Measurements from ENCODE around the gene TSPAN5. TPM values are rescaled to one million over a fixed set of nuclear protein-coding genes. Genes with fewer than 3 reads are reported as not detected.

TSPAN5 gene
- total and polyA plus RNA-seq, 4 donors, result 2.6 to 9.9 (median 8.6) TPM

DNA sequence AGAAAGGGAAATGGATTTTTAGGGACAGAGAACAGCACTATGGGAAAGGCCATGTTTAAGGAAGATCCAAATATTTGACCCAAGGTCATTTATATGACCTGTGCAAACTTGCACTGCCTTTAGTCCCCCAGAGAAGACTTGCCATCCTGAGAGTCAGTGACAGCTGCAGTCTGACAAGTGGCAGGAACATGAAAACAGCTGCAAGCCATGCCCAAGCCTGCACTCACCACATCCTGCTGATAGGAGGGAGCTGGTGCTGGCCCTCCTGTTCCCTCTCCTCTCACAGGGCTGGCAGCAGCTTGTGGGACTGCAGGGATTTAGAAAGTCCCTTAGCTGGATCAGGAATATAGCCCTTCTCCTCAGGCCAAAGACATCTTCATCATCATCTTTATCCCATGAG lies 209.5 kb downstream of the TSPAN5 start:
- H3K4me1 ChIP-seq (ENCODE audit: control insufficient read depth in 1 of 2, insufficient read depth in 2 of 2, low read length in 2 of 2), result no peaks in the 10 kb centered on the region
- H3K27me3 ChIP-seq (ENCODE audit: control insufficient read depth in 1 of 2, insufficient read depth in 2 of 2, low read length in 1 of 2), result no peaks in the 10 kb centered on the region
- no peak for DNase-seq
- H3K9me3 ChIP-seq (ENCODE audit: control insufficient read depth, low read length), result peaks cover 5% of the 10 kb centered on the region
- no peaks in the 10 kb centered on the region for H3K36me3 ChIP-seq (ENCODE audit: control insufficient read depth in 1 of 2, insufficient read depth in 2 of 2, low read length in 1 of 2)
- no peak for ATAC-seq (ENCODE audit: low FRiP score)
- H3K27ac ChIP-seq (ENCODE audit: low read depth in 1 of 2, low read length in 2 of 2), result no peak overlapping the region
- intact Hi-C loops (cut with DNase I), result no loop called here
- H3K4me3 ChIP-seq (ENCODE audit: low read length in 2 of 2), result no peak overlapping the region

GRCh38 chr4:98447648-98448047 lies 210.8 kb downstream of the TSPAN5 start:
- intact Hi-C loops (cut with DNase I), result no loop called here
- WGBS, 2 donors, result 89 to 91% methylated on average over 5 of the region's 5 CpGs
- H3K4me1 ChIP-seq (ENCODE audit: control insufficient read depth in 1 of 2, insufficient read depth in 2 of 2, low read length in 2 of 2), result no peaks in the 10 kb centered on the region

DNA sequence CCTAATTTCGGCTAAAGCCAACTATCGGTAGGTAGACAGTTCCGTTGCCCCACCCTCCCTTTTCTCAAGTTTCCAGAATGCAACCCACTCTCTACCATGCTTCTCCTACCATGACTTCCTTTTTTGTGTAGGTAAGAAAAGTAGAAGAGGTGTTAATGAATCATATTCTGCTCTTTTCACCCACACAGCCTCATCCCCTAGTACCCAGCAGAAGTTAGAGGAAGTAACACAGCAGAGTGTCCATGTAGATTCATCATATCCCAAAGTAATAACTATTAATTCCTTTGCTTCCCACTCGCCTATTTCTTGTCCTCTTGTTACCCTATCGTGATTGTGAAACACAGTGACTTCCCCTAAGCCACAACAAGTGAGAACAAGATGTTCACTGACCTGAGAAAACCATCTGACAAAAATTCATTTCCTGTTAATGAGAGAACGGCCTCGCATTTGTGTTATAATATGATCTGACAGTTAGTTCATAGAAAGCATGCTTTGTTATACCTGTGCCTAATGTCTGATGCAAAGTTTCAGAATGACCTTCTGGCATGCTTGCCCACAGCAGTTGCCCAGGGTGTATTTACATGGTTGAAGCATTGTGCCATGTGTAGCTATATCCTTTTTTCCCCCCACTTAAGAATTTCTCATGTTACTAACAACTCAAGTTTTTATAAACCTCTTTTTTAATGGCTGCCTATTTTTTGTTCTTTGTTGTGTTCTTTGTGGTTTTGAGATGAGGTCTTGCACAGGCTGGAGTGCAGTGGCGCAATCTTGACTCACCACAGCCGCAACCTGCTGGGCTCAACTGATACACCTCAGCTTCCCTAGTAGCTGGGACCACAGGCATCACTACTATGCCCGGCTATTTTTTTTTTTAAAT lies 211.7 kb downstream of the TSPAN5 start:
- intact Hi-C loops (cut with DNase I), result no loop called here
- WGBS, 2 donors, result 89 to 92% methylated on average over 10 of the region's 10 CpGs
- ATAC-seq (ENCODE audit: low FRiP score) (no peak), DNase-seq (no peak)
- Histone ChIP-seq H3K4me1 (ENCODE audit: control insufficient read depth in 1 of 2, insufficient read depth in 2 of 2, low read length in 2 of 2) (no peaks in the 10 kb centered on the region), H3K4me3 (ENCODE audit: low read length in 2 of 2) (no peak overlapping the region), H3K9me3 (ENCODE audit: control insufficient read depth, low read length) (peaks cover 1% of the 10 kb centered on the region), H3K36me3 (ENCODE audit: control insufficient read depth in 1 of 2, insufficient read depth in 2 of 2, low read length in 1 of 2) (peaks cover 2 to 4% of the 10 kb centered on the region in 2 donors), H3K27ac (ENCODE audit: low read depth in 1 of 2, low read length in 2 of 2) (no peak overlapping the region), H3K27me3 (ENCODE audit: control insufficient read depth in 1 of 2, insufficient read depth in 2 of 2, low read length in 1 of 2) (no peaks in the 10 kb centered on the region)

More at GRCh38 chr4:98447648-98448047, 210.8 kb downstream of the TSPAN5 start:
- H3K27me3 ChIP-seq (ENCODE audit: control insufficient read depth in 1 of 2, insufficient read depth in 2 of 2, low read length in 1 of 2), result no peaks in the 10 kb centered on the region
- no peak overlapping the region for H3K27ac ChIP-seq (ENCODE audit: low read depth in 1 of 2, low read length in 2 of 2)
- H3K4me3 ChIP-seq (ENCODE audit: low read length in 2 of 2), result no peak overlapping the region
- peaks cover 5% of the 10 kb centered on the region for H3K9me3 ChIP-seq (ENCODE audit: control insufficient read depth, low read length)
- no peak for DNase-seq
- H3K36me3 ChIP-seq (ENCODE audit: control insufficient read depth in 1 of 2, insufficient read depth in 2 of 2, low read length in 1 of 2), result no peaks in the 10 kb centered on the region
- ATAC-seq (ENCODE audit: low FRiP score), result no peak

DNA sequence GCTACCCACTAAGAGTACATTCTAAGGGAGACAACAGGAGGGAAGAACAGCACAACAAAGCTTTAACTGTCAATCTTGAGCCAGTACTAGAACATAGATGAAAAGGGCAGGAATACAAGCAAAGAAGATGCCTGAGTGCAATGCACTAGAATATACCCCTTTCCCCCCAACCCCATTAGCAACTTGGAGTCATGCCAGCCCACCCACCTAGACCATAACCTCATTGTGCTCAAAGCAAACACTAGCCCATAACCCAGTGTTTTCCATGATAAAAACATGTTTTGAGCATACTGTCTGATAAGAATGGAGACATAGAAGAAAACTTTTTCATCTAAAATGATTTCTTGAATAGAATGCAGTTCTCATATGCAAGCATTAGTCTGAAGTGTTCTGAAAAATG lies 214.0 kb downstream of the TSPAN5 start:
- no peak overlapping the region for H3K4me3 ChIP-seq (ENCODE audit: low read length in 2 of 2)
- no peaks in the 10 kb centered on the region for H3K4me1 ChIP-seq (ENCODE audit: control insufficient read depth in 1 of 2, insufficient read depth in 2 of 2, low read length in 2 of 2)
- intact Hi-C loops (cut with DNase I), result no loop called here
- H3K36me3 ChIP-seq (ENCODE audit: control insufficient read depth in 1 of 2, insufficient read depth in 2 of 2, low read length in 1 of 2), result peaks cover 4 to 5% of the 10 kb centered on the region in 2 donors
- peaks cover 1% of the 10 kb centered on the region for H3K9me3 ChIP-seq (ENCODE audit: control insufficient read depth, low read length)
- DNase-seq (no peak), ATAC-seq (ENCODE audit: low FRiP score) (no peak)
- H3K27me3 ChIP-seq (ENCODE audit: control insufficient read depth in 1 of 2, insufficient read depth in 2 of 2, low read length in 1 of 2), result no peaks in the 10 kb centered on the region
- no peak overlapping the region for H3K27ac ChIP-seq (ENCODE audit: low read depth in 1 of 2, low read length in 2 of 2)

- Histone ChIP-seq H3K4me1 (ENCODE audit: control insufficient read depth in 1 of 2, insufficient read depth in 2 of 2, low read length in 2 of 2) (no peaks in the 10 kb centered on the region), H3K4me3 (ENCODE audit: low read length in 2 of 2) (no peak overlapping the region), H3K36me3 (ENCODE audit: control insufficient read depth in 1 of 2, insufficient read depth in 2 of 2, low read length in 1 of 2) (peaks cover 3 to 5% of the 10 kb centered on the region in 2 donors), H3K27me3 (ENCODE audit: control insufficient read depth in 1 of 2, insufficient read depth in 2 of 2, low read length in 1 of 2) (no peaks in the 10 kb centered on the region), H3K9me3 (ENCODE audit: control insufficient read depth, low read length) (no peaks in the 10 kb centered on the region), H3K27ac (ENCODE audit: low read depth in 1 of 2, low read length in 2 of 2) (no peak overlapping the region)
- DNase-seq (no peak), ATAC-seq (ENCODE audit: low FRiP score) (no peak)
- intact Hi-C loops (cut with DNase I), result no loop called here
- 92 to 95% methylated on average over 6 of the region's 6 CpGs for WGBS, 2 donors
Measured at GRCh38 chr4:98434816-98435215, 223.6 kb downstream of the TSPAN5 start.

DNA sequence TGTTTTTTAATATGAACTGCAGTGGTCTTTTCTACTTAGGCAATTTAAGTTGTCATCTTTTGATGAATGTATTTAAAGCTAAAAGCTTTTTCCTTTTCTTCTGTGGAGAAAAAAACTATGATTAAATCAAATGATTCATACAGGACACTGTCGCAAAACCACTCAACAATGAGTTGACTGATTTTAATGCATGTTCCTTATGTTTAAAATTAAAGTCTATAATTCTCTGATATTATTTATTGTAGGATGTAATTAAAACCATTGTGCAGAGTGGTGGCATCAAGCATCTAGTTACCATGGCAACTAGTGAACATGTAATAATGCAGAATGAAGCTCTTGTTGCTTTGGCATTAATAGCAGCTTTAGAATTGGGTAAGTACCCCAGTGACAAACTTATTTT lies 224.7 kb downstream of the TSPAN5 start:
- Histone ChIP-seq H3K9me3 (ENCODE audit: control insufficient read depth, low read length) (no peaks in the 10 kb centered on the region), H3K4me3 (ENCODE audit: low read length in 2 of 2) (no peak overlapping the region), H3K36me3 (ENCODE audit: control insufficient read depth in 1 of 2, insufficient read depth in 2 of 2, low read length in 1 of 2) (peaks cover 3 to 5% of the 10 kb centered on the region in 2 donors), H3K27me3 (ENCODE audit: control insufficient read depth in 1 of 2, insufficient read depth in 2 of 2, low read length in 1 of 2) (no peaks in the 10 kb centered on the region), H3K4me1 (ENCODE audit: control insufficient read depth in 1 of 2, insufficient read depth in 2 of 2, low read length in 2 of 2) (no peaks in the 10 kb centered on the region), H3K27ac (ENCODE audit: low read depth in 1 of 2, low read length in 2 of 2) (no peak overlapping the region)
- DNase-seq (no peak), ATAC-seq (ENCODE audit: low FRiP score) (no peak)
- intact Hi-C loops (cut with DNase I), result no loop called here
- 86 to 91% methylated on average over 1 of the region's 1 CpG for WGBS, 2 donors

- no peak for ATAC-seq (ENCODE audit: low FRiP score)
- WGBS, 2 donors, result 71 to 75% methylated on average over 4 of the region's 4 CpGs
- intact Hi-C loops (cut with DNase I), result no loop called here
Measured at GRCh38 chr4:98430708-98431403, 227.6 kb downstream of the TSPAN5 start.

GRCh38 chr4:98423009-98423408 lies 235.4 kb downstream of the TSPAN5 start:
- no peak overlapping the region for H3K27ac ChIP-seq (ENCODE audit: low read depth in 1 of 2, low read length in 2 of 2)
- no peaks in the 10 kb centered on the region for H3K4me1 ChIP-seq (ENCODE audit: control insufficient read depth in 1 of 2, insufficient read depth in 2 of 2, low read length in 2 of 2)
- DNase-seq, result no peak
- peaks cover 2% of the 10 kb centered on the region in 2 donors for H3K36me3 ChIP-seq (ENCODE audit: control insufficient read depth in 1 of 2, insufficient read depth in 2 of 2, low read length in 1 of 2)
- peaks cover 1% of the 10 kb centered on the region for H3K9me3 ChIP-seq (ENCODE audit: control insufficient read depth, low read length)
- H3K27me3 ChIP-seq (ENCODE audit: control insufficient read depth in 1 of 2, insufficient read depth in 2 of 2, low read length in 1 of 2), result no peaks in the 10 kb centered on the region
- 22 to 29% methylated on average over 4 of the region's 4 CpGs for WGBS, 2 donors
- H3K4me3 ChIP-seq (ENCODE audit: low read length in 2 of 2), result no peak overlapping the region
- no peak for ATAC-seq (ENCODE audit: low FRiP score)
- intact Hi-C loops (cut with DNase I), result no loop called here

More at GRCh38 chr4:98430708-98431403, 227.6 kb downstream of the TSPAN5 start:
- no peaks in the 10 kb centered on the region for H3K9me3 ChIP-seq (ENCODE audit: control insufficient read depth, low read length)
- no peak overlapping the region for H3K27ac ChIP-seq (ENCODE audit: low read depth in 1 of 2, low read length in 2 of 2)
- H3K4me3 ChIP-seq (ENCODE audit: low read length in 2 of 2), result no peak overlapping the region
- H3K36me3 ChIP-seq (ENCODE audit: control insufficient read depth in 1 of 2, insufficient read depth in 2 of 2, low read length in 1 of 2), result peaks cover 3 to 5% of the 10 kb centered on the region in 2 donors
- no peaks in the 10 kb centered on the region for H3K27me3 ChIP-seq (ENCODE audit: control insufficient read depth in 1 of 2, insufficient read depth in 2 of 2, low read length in 1 of 2)
- H3K4me1 ChIP-seq (ENCODE audit: control insufficient read depth in 1 of 2, insufficient read depth in 2 of 2, low read length in 2 of 2), result no peaks in the 10 kb centered on the region
- no peak for DNase-seq

GRCh38 chr4:98421111-98421510 lies 237.3 kb downstream of the TSPAN5 start:
- H3K4me1 ChIP-seq (ENCODE audit: control insufficient read depth in 1 of 2, insufficient read depth in 2 of 2, low read length in 2 of 2), result no peaks in the 10 kb centered on the region
- no peak for DNase-seq
- peaks cover 1% of the 10 kb centered on the region for H3K9me3 ChIP-seq (ENCODE audit: control insufficient read depth, low read length)
- WGBS, 2 donors, result 81 to 87% methylated on average over 5 of the region's 5 CpGs
- no peak overlapping the region for H3K27ac ChIP-seq (ENCODE audit: low read depth in 1 of 2, low read length in 2 of 2)
- peaks cover 2% of the 10 kb centered on the region in 2 donors for H3K36me3 ChIP-seq (ENCODE audit: control insufficient read depth in 1 of 2, insufficient read depth in 2 of 2, low read length in 1 of 2)
- no peak for ATAC-seq (ENCODE audit: low FRiP score)
- intact Hi-C loops (cut with DNase I), result no loop called here
- H3K4me3 ChIP-seq (ENCODE audit: low read length in 2 of 2), result no peak overlapping the region
- H3K27me3 ChIP-seq (ENCODE audit: control insufficient read depth in 1 of 2, insufficient read depth in 2 of 2, low read length in 1 of 2), result no peaks in the 10 kb centered on the region

Data from aorta (tissue), 5 donors.